Effector memory CD8-positive, alpha-beta T cell (primary cell): ENCODE measurements around the gene QRSL1.
A peak's percentile ranks its signal among the peaks of the same experiment; 100 is the strongest.
"Not testable (repeated sequence)": the region's sequence is repeated elsewhere in the genome, so short reads cannot be mapped to it uniquely, and the experiment has no call there.

Source experiments
- ATAC-seq: fragments of 150-1000 bp; cut with Tn5 transposase; replicated peaks from 2 replicates; pipeline ENCODE4 v1.10.0; 2021; ENCODE audit warnings: mild to moderate bottlenecking, moderate library complexity
- DNase-seq, 3 experiments: peaks; one replicate each; pipeline ENCODE4 v3.0.0; 2021
- H3K27ac Mint-ChIP-seq, 2 donors: one replicate each; pipeline ENCODE4 v1.8.0; 2022; ENCODE audit warnings: mild to moderate bottlenecking in 2 of 2, mixed read lengths in 2 of 2, moderate library complexity in 2 of 2
- H3K27me3 Mint-ChIP-seq, 2 donors: one replicate each; pipeline ENCODE4 v1.8.0; 2022; ENCODE audit warnings: mixed read lengths in 2 of 2
- H3K36me3 Mint-ChIP-seq: one replicate; pipeline ENCODE4 v1.8.0; 2022; ENCODE audit warnings: mild to moderate bottlenecking, moderate library complexity, mixed read lengths; ENCODE audit not compliant: insufficient read depth
- H3K4me1 Mint-ChIP-seq, 2 donors: one replicate each; pipeline ENCODE4 v1.8.0; 2022; ENCODE audit warnings: low read depth in 2 of 2, mixed read lengths in 2 of 2
- H3K4me3 Mint-ChIP-seq, 2 donors: one replicate each; pipeline ENCODE4 v1.8.0; 2022; ENCODE audit warnings: mild to moderate bottlenecking in 2 of 2, mixed read lengths in 2 of 2, moderate library complexity in 2 of 2
- H3K9me3 Mint-ChIP-seq, 2 donors: one replicate each; pipeline ENCODE4 v1.8.0; 2022; ENCODE audit warnings: mixed read lengths in 2 of 2
- total RNA-seq, 9 experiments: gene quantifications; one replicate each; lab custom pipeline; 2026; lab: John Stamatoyannopoulos, UW

QRSL1 gene
- 9.4 to 54.5 (median 32.0) reads per million in 9 experiments for total RNA-seq

DNA sequence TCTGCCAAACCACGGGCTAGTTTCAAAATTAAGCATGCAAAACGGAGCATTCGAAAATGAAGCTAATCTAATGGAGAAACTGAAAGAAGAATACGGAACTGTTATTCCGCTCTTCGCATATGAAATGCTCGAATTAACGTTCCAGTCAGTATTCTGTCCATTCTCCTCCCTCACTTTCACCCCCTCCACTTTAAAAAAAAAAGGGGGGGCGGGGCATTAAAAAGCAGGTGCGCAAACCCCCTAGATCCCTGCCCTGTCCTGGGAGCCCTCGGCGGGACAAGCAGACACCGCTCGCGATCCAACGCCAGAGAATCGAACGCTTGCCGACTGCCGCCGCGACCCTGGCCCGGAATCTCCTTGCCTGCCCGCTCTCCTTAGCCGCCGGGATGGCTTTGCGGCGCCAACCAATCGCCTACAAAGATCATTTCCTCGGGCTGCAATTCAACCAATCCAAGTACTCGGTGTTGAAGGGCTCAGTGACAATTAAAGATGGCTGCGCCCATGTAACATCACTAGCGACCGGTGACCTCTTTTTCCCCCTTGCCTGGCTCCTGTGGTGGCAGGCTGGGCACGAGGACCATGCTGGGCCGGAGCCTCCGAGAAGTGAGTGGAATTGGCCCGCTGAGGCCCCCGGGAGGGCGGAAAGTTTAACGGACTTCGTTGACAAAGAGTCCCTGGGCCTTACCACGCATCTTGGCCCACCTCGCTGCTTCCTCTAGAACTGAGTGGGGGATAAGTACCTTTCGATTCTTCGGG, at the start of gene QRSL1, which contains the start of gene RTN4IP1:
Gene QRSL1 (plus strand): TSS at position 476 of the 756 bp plus-strand sequence. CDS start 104 bp downstream, at position 580.
Gene RTN4IP1 (minus strand): TSS at position 396 of the 756 bp plus-strand sequence. CDS start 477 bp downstream, outside the sequence.
- Mint-ChIP-seq H3K4me1 (peaks cover 20 to 27% of the 10 kb centered on the region in 2 donors), H3K27me3 (no peaks in the 10 kb centered on the region), H3K4me3 (peak within 1 kb of the TSS; percentile 99), H3K9me3 (no peaks in the 10 kb centered on the region), H3K27ac (peak within 1 kb of the TSS; percentile 99), H3K36me3 (peaks cover 23% of the 10 kb centered on the region)
- ATAC-seq (peak; percentile 96), DNase-seq (peak; percentile 83 to 90 (median 86))

- H3K27ac Mint-ChIP-seq, result no peak overlapping the region
- H3K27me3 Mint-ChIP-seq, result no peaks in the 10 kb centered on the region
- ATAC-seq, result no peak
- no peak overlapping the region for H3K4me3 Mint-ChIP-seq
- peaks cover 20% of the 10 kb centered on the region for H3K36me3 Mint-ChIP-seq
- no peak for DNase-seq
- no peaks in the 10 kb centered on the region for H3K9me3 Mint-ChIP-seq
- no peaks in the 10 kb centered on the region for H3K4me1 Mint-ChIP-seq
Measured at GRCh38 chr6:106581468-106581867, 47.9 kb upstream of the QRSL1 start.

DNA sequence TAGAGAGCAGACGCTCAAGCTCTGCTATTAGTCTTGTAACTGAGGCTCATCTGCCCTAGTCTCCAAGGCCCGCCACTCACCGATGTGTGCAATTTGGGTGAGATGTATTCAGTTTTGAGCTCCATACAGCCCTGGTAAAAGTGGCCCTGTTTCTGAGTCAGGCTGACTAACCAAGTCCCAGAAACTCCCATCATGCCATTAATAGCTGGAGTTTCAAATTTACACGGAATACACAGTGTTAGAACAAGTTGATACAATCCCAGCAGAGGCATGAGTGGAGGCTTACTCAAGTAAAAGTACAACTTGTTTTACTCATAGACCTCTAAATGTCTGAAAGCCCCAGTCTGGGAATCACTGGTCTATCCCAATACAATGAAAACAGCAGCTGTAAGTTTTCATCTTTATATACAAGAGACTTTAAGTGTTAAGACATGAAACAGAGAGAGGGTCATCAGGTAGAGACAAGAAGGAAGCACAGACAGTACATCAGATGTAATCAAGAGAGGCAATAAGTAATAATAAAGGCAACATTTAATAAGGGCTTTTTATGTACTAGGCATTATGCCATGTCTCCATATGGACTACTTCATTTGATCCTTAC, 42.5 kb upstream of the QRSL1 start:
- Mint-ChIP-seq H3K4me3 (no peak overlapping the region), H3K36me3 (peaks cover 19% of the 10 kb centered on the region), H3K27me3 (no peaks in the 10 kb centered on the region), H3K27ac (no peak overlapping the region), H3K9me3 (no peaks in the 10 kb centered on the region), H3K4me1 (peaks cover 0 to 3% of the 10 kb centered on the region in 2 donors)
- no peak for DNase-seq
- ATAC-seq, result no peak

- not testable (repeated sequence) for H3K4me3 Mint-ChIP-seq
Measured at GRCh38 chr6:106588937-106589336, 40.4 kb upstream of the QRSL1 start.

DNA sequence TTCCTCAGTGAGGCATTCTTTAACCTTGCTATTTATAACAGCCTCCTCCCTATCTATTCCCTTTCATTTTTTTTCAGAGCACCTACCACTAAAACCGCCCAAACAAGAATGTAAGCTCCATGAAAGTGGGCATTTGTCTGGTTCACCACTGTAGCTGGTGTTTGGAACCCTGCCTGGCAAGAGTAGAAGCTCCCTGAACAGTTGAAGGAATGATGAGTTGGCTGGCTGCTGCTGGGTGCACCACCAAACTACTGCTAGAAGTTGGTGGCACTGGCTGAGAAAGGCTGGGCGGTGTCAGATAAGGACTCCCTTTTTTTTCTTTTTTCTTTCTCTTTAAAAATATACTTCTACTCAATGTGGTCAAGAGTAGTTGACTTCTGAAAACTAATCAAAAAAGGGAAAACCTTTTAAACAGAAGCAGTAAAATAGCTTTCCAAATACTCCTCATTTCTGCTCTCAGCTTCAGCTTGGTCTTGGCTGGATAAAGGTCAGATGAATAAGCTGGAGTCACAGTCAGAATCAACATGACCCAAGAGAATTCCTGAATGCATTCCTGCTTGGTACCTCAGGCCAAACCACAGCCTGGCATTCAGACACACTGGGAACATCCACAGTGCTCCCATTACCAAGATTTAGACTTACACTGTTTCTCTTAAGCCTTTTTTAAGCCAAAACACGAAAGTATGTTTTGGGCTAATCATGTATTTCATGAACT, 38.1 kb upstream of the QRSL1 start:
- DNase-seq (no peak), ATAC-seq (no peak)
- Mint-ChIP-seq H3K4me1 (peaks cover 0 to 3% of the 10 kb centered on the region in 2 donors), H3K9me3 (no peaks in the 10 kb centered on the region), H3K27ac (no peak overlapping the region), H3K36me3 (peaks cover 7% of the 10 kb centered on the region), H3K27me3 (no peaks in the 10 kb centered on the region), H3K4me3 (no peak overlapping the region)

More at GRCh38 chr6:106588937-106589336, 40.4 kb upstream of the QRSL1 start:
- ATAC-seq, H3K27ac Mint-ChIP-seq, H3K4me1 Mint-ChIP-seq, H3K27me3 Mint-ChIP-seq, H3K9me3 Mint-ChIP-seq, DNase-seq: not testable (repeated sequence)
- H3K36me3 Mint-ChIP-seq, result peaks cover 10% of the 10 kb centered on the region

- Mint-ChIP-seq H3K9me3 (no peaks in the 10 kb centered on the region), H3K4me1 (no peaks in the 10 kb centered on the region), H3K27ac (no peak overlapping the region), H3K27me3 (no peaks in the 10 kb centered on the region), H3K36me3 (peaks cover 9% of the 10 kb centered on the region), H3K4me3 (no peak overlapping the region)
- DNase-seq (no peak), ATAC-seq (no peak)
Measured at GRCh38 chr6:106599440-106599839, 29.9 kb upstream of the QRSL1 start.

DNA sequence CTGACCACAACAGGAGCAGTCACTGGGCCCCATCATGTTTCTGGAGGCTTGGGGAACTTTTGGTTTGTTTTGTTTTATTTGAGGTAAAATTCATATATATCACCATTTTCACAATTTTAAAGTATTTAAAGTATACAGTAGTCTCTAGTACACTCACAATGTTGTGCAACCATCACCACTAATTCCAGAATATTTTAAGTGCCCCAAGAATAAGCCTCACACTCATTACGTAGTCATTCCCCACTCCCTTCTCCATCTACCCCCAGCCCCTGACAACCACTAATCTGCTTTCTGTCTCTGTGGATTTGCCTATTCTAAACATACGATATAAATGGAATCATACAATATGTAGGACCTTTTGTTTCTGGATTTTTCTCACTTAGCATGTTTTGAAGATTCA, 29.0 kb upstream of the QRSL1 start:
- H3K27me3 Mint-ChIP-seq, result no peaks in the 10 kb centered on the region
- no peak overlapping the region for H3K27ac Mint-ChIP-seq
- H3K36me3 Mint-ChIP-seq, result peaks cover 9% of the 10 kb centered on the region
- ATAC-seq, result no peak
- H3K4me1 Mint-ChIP-seq, result no peaks in the 10 kb centered on the region
- H3K9me3 Mint-ChIP-seq, result no peaks in the 10 kb centered on the region
- DNase-seq, result no peak
- no peak overlapping the region for H3K4me3 Mint-ChIP-seq

DNA sequence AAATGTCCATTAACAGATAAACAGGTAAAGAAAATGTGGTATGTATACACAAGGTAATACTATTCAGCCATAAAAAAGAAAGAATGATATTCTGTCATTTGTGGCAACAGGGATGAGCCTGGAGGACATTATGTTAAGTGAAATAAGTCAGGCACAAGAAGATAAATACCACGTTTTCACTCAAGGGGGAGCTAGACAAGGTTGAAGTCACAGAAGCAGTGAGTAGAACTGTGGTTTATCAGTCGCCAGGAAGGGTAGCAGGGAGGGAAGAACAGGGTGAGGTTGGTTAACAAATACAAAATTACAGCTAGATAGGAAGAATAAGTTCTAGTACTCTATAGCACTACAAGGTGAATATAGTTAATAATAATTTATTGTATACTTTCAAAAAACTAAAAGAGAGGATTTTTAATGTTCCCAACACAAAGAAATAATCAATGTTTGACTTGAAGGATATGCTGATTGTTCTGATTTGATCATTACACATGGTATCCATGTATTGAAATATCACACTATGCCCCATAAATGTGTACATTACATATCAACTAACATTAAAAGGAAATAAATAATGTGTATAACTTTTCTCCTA, 21.2 kb upstream of the QRSL1 start:
- no peak overlapping the region for H3K27ac Mint-ChIP-seq
- DNase-seq, result peak; percentile 37 to 44 (median 40)
- no peaks in the 10 kb centered on the region for H3K9me3 Mint-ChIP-seq
- H3K4me3 Mint-ChIP-seq, result no peak overlapping the region
- H3K27me3 Mint-ChIP-seq, result no peaks in the 10 kb centered on the region
- ATAC-seq, result peak; percentile 91
- no peaks in the 10 kb centered on the region for H3K36me3 Mint-ChIP-seq
- peaks cover 1 to 8% of the 10 kb centered on the region in 2 donors for H3K4me1 Mint-ChIP-seq

GRCh38 chr6:106609699-106610098, 19.7 kb upstream of the QRSL1 start:
- ATAC-seq, result no peak
- Mint-ChIP-seq H3K27ac (peak overlapping the region in 1 of 2 donors; percentile 17), H3K9me3 (no peaks in the 10 kb centered on the region), H3K4me3 (no peak overlapping the region), H3K27me3 (no peaks in the 10 kb centered on the region), H3K36me3 (no peaks in the 10 kb centered on the region), H3K4me1 (peaks cover 1 to 8% of the 10 kb centered on the region in 2 donors)
- DNase-seq, result no peak

GRCh38 chr6:106611030-106611429, 18.3 kb upstream of the QRSL1 start:
- no peak for ATAC-seq
- no peak for DNase-seq
- no peak overlapping the region for H3K27ac Mint-ChIP-seq
- no peaks in the 10 kb centered on the region for H3K27me3 Mint-ChIP-seq
- H3K9me3 Mint-ChIP-seq, result no peaks in the 10 kb centered on the region
- H3K4me3 Mint-ChIP-seq, result no peak overlapping the region
- H3K4me1 Mint-ChIP-seq, result peaks cover 1 to 8% of the 10 kb centered on the region in 2 donors
- H3K36me3 Mint-ChIP-seq, result no peaks in the 10 kb centered on the region

GRCh38 chr6:106612671-106613416, 16.5 kb upstream of the QRSL1 start:
- DNase-seq (no peak), ATAC-seq (no peak)
- Mint-ChIP-seq H3K36me3 (no peaks in the 10 kb centered on the region), H3K27me3 (no peaks in the 10 kb centered on the region), H3K27ac (no peak overlapping the region), H3K4me1 (peaks cover 1 to 8% of the 10 kb centered on the region in 2 donors), H3K9me3 (no peaks in the 10 kb centered on the region), H3K4me3 (no peak overlapping the region)

- H3K36me3 Mint-ChIP-seq, result peaks cover 3% of the 10 kb centered on the region
- no peak overlapping the region for H3K27ac Mint-ChIP-seq
- H3K9me3 Mint-ChIP-seq, result no peaks in the 10 kb centered on the region
- no peak overlapping the region for H3K4me3 Mint-ChIP-seq
- peaks cover 0 to 3% of the 10 kb centered on the region in 2 donors for H3K4me1 Mint-ChIP-seq
- DNase-seq, result no peak
- ATAC-seq, result no peak
- no peaks in the 10 kb centered on the region for H3K27me3 Mint-ChIP-seq
Measured at GRCh38 chr6:106613590-106613989, 15.8 kb upstream of the QRSL1 start.

DNA sequence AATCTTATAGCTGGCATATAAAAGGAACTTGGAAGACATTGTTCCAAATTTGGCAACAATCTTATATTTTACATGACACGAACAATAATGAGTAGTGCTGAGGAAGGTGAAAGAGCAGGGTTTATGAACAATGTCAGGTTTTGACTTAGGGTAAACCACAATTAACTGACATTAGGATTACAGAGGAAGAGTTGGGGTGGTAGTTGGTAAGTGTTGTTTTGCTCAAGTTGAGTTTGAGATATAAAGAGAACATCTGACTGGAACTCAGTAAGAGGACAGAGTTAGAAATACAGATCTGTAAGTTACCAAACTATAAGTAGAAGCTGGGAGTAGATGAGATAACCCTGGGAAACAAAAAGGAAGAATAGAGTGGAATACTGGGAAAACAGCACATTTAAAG, 15.2 kb upstream of the QRSL1 start:
- Mint-ChIP-seq H3K27me3 (no peaks in the 10 kb centered on the region), H3K9me3 (no peaks in the 10 kb centered on the region), H3K36me3 (peaks cover 4% of the 10 kb centered on the region), H3K4me3 (no peak overlapping the region), H3K4me1 (peaks cover 0 to 3% of the 10 kb centered on the region in 2 donors), H3K27ac (no peak overlapping the region)
- ATAC-seq, result no peak
- no peak for DNase-seq
